Measurements from ENCODE around the gene GRID2.

- TF ChIP-seq POLR2A (IDR thresholded peaks at IDR 0.05; ENCODE audit: low read length) (no peak), GATA1 (IDR thresholded peaks at IDR 0.05; ENCODE audit: low read depth, low read length) (no peak)
These were observed 1332.2 kb downstream of the GRID2 start for GRCh38 chr4:93635943-93636342.

Data from erythroblast (primary cell).